Stimulated activated CD8-positive, alpha-beta memory T cell treated with anti-CD3 and anti-CD28 coated beads, Interleukin-4, amount 100 ng/mL, for 1 hour (primary cell): ENCODE data around the gene CPEB3.
"Not testable (repeated sequence)": the region's sequence is repeated elsewhere in the genome, so short reads cannot be mapped to it uniquely, and the experiment has no call there.

Experiments used
- DNase-seq, 2 donors: peaks; one replicate each; pipeline ENCODE4 v3.0.0-alpha.2; 2020; ENCODE audit warnings: low read depth in 2 of 2, low spot score in 1 of 2

CPEB3 gene

GRCh38 chr10:92290837-92291615, at the start of gene CPEB3, which contains the start of gene MARCHF5:
Gene CPEB3 (minus strand): TSS chr10:92291078. CDS start chr10:92240350, 50,728 bp downstream.
Gene MARCHF5 (plus strand): TSS chr10:92291167. CDS start chr10:92291495, 328 bp downstream.
- DNase-seq, result peak; percentile 69 to 78

GRCh38 chr10:92329927-92330326, 39.0 kb upstream of the CPEB3 start:
- DNase-seq, result not testable (repeated sequence)

- DNase-seq, result no peak
Observed at GRCh38 chr10:92328993-92329392, 38.1 kb upstream of the CPEB3 start.

GRCh38 chr10:92327445-92328433, 36.9 kb upstream of the CPEB3 start:
- no peak for DNase-seq

- no peak for DNase-seq
Observed at GRCh38 chr10:92323079-92323478, 32.2 kb upstream of the CPEB3 start.

- no peak for DNase-seq
Observed at GRCh38 chr10:92316610-92317009, 25.7 kb upstream of the CPEB3 start.

GRCh38 chr10:92313750-92314149, 22.9 kb upstream of the CPEB3 start:
- DNase-seq, result no peak

- no peak for DNase-seq
Observed at GRCh38 chr10:92309272-92309671, 18.4 kb upstream of the CPEB3 start.

- DNase-seq, result no peak
Observed at GRCh38 chr10:92305133-92306072, 14.5 kb upstream of the CPEB3 start.

GRCh38 chr10:92304061-92304460, 13.2 kb upstream of the CPEB3 start:
- DNase-seq, result no peak

- DNase-seq, result no peak
Observed at GRCh38 chr10:92303096-92303495, 12.2 kb upstream of the CPEB3 start.

GRCh38 chr10:92298487-92298886, 7.6 kb upstream of the CPEB3 start:
- no peak for DNase-seq

- DNase-seq, result no peak
Observed at GRCh38 chr10:92291921-92292845, 1.3 kb upstream of the CPEB3 start.

GRCh38 chr10:92291616-92291865, 663 bp upstream of the CPEB3 start:
- DNase-seq, result no peak

GRCh38 chr10:92290076-92290836, 622 bp downstream of the CPEB3 start:
- peak in 1 of 2 donors; percentile 5 for DNase-seq

GRCh38 chr10:92284112-92284704, 6.7 kb downstream of the CPEB3 start:
- DNase-seq, result no peak

- no peak for DNase-seq
Observed at GRCh38 chr10:92278996-92279696, 11.7 kb downstream of the CPEB3 start.

GRCh38 chr10:92274071-92274470, 16.8 kb downstream of the CPEB3 start:
- no peak for DNase-seq
